Keratinocyte (primary cell): ENCODE data around the gene EMILIN3. TPM values are rescaled to one million over a fixed set of nuclear protein-coding genes. Genes with fewer than 3 reads are reported as not detected.

Experiments used
- DNase-seq: peaks from one replicate; pipeline ENCODE4 v3.0.0-alpha.2; 2011; ENCODE audit warnings: low read depth, missing footprints, low spot score
- FAIRE-seq: peaks from 2 replicates; lab custom pipeline; 2011; peaks lifted over from hg19 to GRCh38; lab: Jason Lieb, UNC
- H2AFZ ChIP-seq: 2 replicates; pipeline ENCODE4 v1.6.0; 2012; ENCODE audit warnings: low read length, control low read depth, inconsistent platforms; ENCODE audit not compliant: control insufficient read depth
- H3K27ac ChIP-seq: 2 replicates; pipeline ENCODE4 v1.5.1; 2011; ENCODE audit warnings: low read length; ENCODE audit not compliant: control insufficient read depth, insufficient read depth
- H3K27me3 ChIP-seq: 3 replicates; pipeline ENCODE4 v1.6.0; 2011; ENCODE audit warnings: low read length; ENCODE audit not compliant: control insufficient read depth, insufficient read depth; ENCODE audit errors: extremely low read depth
- H3K36me3 ChIP-seq, 2 experiments: 2 replicates in 1 of 2; 3 replicates in 1 of 2; pipeline ENCODE4 v1.5.1; 2011; ENCODE audit warnings: low read length in 2 of 2, mild to moderate bottlenecking in 1 of 2; ENCODE audit not compliant: control insufficient read depth in 2 of 2, insufficient read depth in 2 of 2; ENCODE audit errors: extremely low read depth in 1 of 2
- H3K4me1 ChIP-seq: 3 replicates; pipeline ENCODE4 v1.5.1; 2011; ENCODE audit warnings: low read length; ENCODE audit not compliant: control insufficient read depth, insufficient read depth; ENCODE audit errors: extremely low read depth
- H3K4me2 ChIP-seq: 3 replicates; pipeline ENCODE4 v1.6.0; 2011; ENCODE audit warnings: low read depth, low read length; ENCODE audit not compliant: control insufficient read depth, insufficient read depth; ENCODE audit errors: extremely low read depth
- H3K4me3 ChIP-seq, 3 experiments: fragments of 200-600 bp in 1 of 3; sonication (generic) in 1 of 3; 2 replicates in 2 of 3; 3 replicates in 1 of 3; pipeline ENCODE4 v1.5.1; 2011 to 2016; ENCODE audit warnings: low read length in 3 of 3, mild to moderate bottlenecking in 3 of 3, control low read depth in 2 of 3, inconsistent platforms in 1 of 3, low read depth in 1 of 3, mixed read lengths in 1 of 3, mixed run types in 1 of 3, moderate library complexity in 1 of 3; ENCODE audit not compliant: control insufficient read depth in 2 of 3, insufficient read depth in 2 of 3; ENCODE audit errors: extremely low read depth in 1 of 3
- H3K79me2 ChIP-seq: 2 replicates; pipeline ENCODE4 v1.6.0; 2012; ENCODE audit warnings: low read length; ENCODE audit not compliant: control insufficient read depth, insufficient read depth
- H3K9ac ChIP-seq: 3 replicates; pipeline ENCODE4 v1.6.0; 2011; ENCODE audit warnings: low read length; ENCODE audit not compliant: control insufficient read depth, insufficient read depth; ENCODE audit errors: extremely low read depth
- H3K9me1 ChIP-seq: 3 replicates; pipeline ENCODE4 v1.6.0; 2011; ENCODE audit warnings: low read length; ENCODE audit not compliant: control insufficient read depth, insufficient read depth; ENCODE audit errors: extremely low read depth
- H3K9me3 ChIP-seq: 2 replicates; pipeline ENCODE4 v1.5.1; 2012; ENCODE audit warnings: low read depth, low read length; ENCODE audit not compliant: control insufficient read depth
- H4K20me1 ChIP-seq: 3 replicates; pipeline ENCODE4 v1.6.0; 2011; ENCODE audit warnings: low read length; ENCODE audit not compliant: control insufficient read depth, insufficient read depth; ENCODE audit errors: extremely low read depth
- EZH2 ChIP-seq: IDR thresholded peaks from one replicate; pipeline ENCODE4 v1.6.1; 2012; ENCODE audit warnings: inconsistent platforms, mild to moderate bottlenecking, low read length, moderate library complexity
- dilution Hi-C: fragments of 300-500 bp; cut with MboI; formaldehyde crosslinking; loops from one replicate; pipeline ENCODE4 v1.7.0; 2020; ENCODE audit warnings: low sequenced_read_pairs; ENCODE audit not compliant: extremely low pct_ligation_motif_present
- polyA plus RNA-seq, 5 experiments: library from polyadenylated mRNA; depleted of rRNA in 3 of 5; stranded (reverse) in 3 of 5; stranded (forward) in 1 of 5; unstranded in 1 of 5; fragments of >200 nt; gene quantifications; 1 replicate in 1 of 5; 2 replicates in 3 of 5; 3 replicates in 1 of 5; pipeline versions ENCODE4 v1.2.1 to v1.2.3, GENCODE V29; 2011 to 2012; ENCODE audit warnings: missing spikeins in 2 of 5, low read depth in 1 of 5, low replicate concordance in 1 of 5
- TF ChIP-seq, protein P1 (sequence below), 3 experiments: IDR thresholded peaks in 1 of 3; conservative IDR thresholded peaks in 1 of 3; optimal IDR thresholded peaks in 1 of 3; 2 replicates in 2 of 3; 3 replicates in 1 of 3; pipeline versions ENCODE3 to v1.5.1; 2011; ENCODE audit warnings: low read length in 3 of 3, mild to moderate bottlenecking in 3 of 3, moderate library complexity in 2 of 3, control low read depth in 1 of 3, inconsistent platforms in 1 of 3; ENCODE audit not compliant: insufficient read depth in 2 of 3; ENCODE audit errors: extremely low read depth in 1 of 3

EMILIN3 gene
- polyA plus RNA-seq, 1 donor (not counting 4 experiments of a cell fraction or from before 2014, with no cell fraction given), result not detected

DNA sequence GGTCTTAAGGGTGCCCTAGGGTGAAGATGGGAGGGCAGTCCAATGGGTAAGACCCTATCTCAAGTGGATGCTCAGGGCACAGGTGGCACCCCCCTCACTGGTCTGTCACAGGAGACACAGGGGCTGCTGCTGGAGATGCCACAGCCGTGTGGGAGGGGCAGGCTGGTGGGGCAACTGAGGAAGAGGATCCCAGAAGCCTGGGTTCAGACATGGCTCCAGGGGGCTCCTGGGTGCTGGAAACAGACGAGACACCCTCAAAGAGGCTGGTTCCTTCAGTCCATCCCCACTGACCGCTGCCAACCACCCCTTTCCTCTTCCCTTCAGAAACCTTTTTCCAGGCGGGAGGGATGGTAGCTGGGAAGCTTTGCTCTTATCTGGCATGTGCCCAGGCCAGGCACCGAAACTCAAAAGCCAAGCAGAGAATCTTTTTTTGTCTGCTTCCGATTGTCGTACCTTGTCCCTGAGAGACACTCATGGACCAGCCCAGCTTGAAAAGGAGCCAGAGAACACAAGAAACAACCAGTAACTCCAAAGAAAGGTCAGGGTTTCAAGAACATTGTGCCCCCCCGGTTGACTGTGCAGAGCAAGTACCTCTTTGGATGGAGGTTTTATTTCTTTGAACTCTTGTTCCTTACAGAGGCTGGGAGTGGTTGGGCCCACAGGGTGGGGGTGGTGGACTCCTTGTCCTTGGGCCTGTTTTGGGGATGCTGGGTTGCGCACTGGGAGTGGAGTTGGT lies 28.5 kb upstream of the EMILIN3 start:
- no peak overlapping the region for H3K4me3 ChIP-seq
- peaks cover 20% of the 10 kb centered on the region for H3K4me1 ChIP-seq
- H4K20me1 ChIP-seq, result no peaks in the 10 kb centered on the region
- DNase-seq (no peak), FAIRE-seq (no peak)
- no peaks in the 10 kb centered on the region for H3K36me3 ChIP-seq
- no peaks in the 10 kb centered on the region for H3K79me2 ChIP-seq
- H3K27me3 ChIP-seq, result no peaks in the 10 kb centered on the region
- TF ChIP-seq, protein P1, sequence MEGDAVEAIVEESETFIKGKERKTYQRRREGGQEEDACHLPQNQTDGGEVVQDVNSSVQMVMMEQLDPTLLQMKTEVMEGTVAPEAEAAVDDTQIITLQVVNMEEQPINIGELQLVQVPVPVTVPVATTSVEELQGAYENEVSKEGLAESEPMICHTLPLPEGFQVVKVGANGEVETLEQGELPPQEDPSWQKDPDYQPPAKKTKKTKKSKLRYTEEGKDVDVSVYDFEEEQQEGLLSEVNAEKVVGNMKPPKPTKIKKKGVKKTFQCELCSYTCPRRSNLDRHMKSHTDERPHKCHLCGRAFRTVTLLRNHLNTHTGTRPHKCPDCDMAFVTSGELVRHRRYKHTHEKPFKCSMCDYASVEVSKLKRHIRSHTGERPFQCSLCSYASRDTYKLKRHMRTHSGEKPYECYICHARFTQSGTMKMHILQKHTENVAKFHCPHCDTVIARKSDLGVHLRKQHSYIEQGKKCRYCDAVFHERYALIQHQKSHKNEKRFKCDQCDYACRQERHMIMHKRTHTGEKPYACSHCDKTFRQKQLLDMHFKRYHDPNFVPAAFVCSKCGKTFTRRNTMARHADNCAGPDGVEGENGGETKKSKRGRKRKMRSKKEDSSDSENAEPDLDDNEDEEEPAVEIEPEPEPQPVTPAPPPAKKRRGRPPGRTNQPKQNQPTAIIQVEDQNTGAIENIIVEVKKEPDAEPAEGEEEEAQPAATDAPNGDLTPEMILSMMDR (optimal IDR thresholded peaks at IDR 0.05 in 1 of 3, IDR thresholded peaks at IDR 0.05 in 1 of 3, conservative IDR thresholded peaks at IDR 0.05 in 1 of 3; ENCODE audit: extremely low read depth in 1 of 3, insufficient read depth in 2 of 3, low read length in 3 of 3), result no peak
- no peak for TF ChIP-seq EZH2
- dilution Hi-C loops, result no loop called here
- H2AFZ ChIP-seq, result no peak overlapping the region
- H3K4me2 ChIP-seq, result no peak overlapping the region
- peaks cover 2% of the 10 kb centered on the region for H3K9me1 ChIP-seq
- no peak overlapping the region for H3K9ac ChIP-seq
- no peak overlapping the region for H3K27ac ChIP-seq
- no peaks in the 10 kb centered on the region for H3K9me3 ChIP-seq

DNA sequence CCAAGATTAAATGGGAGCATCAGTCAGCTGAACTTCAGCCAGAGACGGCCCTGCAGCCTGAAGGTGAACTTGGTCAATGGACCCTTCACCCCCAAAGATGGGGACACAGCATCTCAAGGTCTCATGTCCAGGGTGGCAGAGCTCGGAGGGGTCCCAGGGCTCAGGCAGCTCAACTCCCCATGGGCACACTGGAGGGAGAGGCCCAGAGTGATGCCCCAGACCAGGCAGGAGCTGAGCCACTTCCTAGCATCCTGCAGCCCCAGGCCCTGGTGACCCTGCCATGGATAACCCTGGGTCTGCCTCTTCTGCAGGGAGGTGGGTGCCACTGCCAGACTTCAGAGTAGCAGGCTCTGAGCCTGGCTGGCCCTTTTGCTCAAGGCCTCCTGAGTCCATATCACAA lies 27.5 kb upstream of the EMILIN3 start:
- Histone ChIP-seq H4K20me1 (no peaks in the 10 kb centered on the region), H3K4me1 (peaks cover 17% of the 10 kb centered on the region), H3K9ac (no peak overlapping the region), H3K27me3 (no peaks in the 10 kb centered on the region), H2AFZ (no peak overlapping the region), H3K9me1 (peaks cover 2% of the 10 kb centered on the region), H3K27ac (no peak overlapping the region), H3K9me3 (no peaks in the 10 kb centered on the region), H3K4me2 (no peak overlapping the region), H3K36me3 (no peaks in the 10 kb centered on the region), H3K4me3 (no peak overlapping the region), H3K79me2 (no peaks in the 10 kb centered on the region)
- TF ChIP-seq, protein P1 (optimal IDR thresholded peaks at IDR 0.05 in 1 of 3, IDR thresholded peaks at IDR 0.05 in 1 of 3, conservative IDR thresholded peaks at IDR 0.05 in 1 of 3; ENCODE audit: extremely low read depth in 1 of 3, insufficient read depth in 2 of 3, low read length in 3 of 3), result no peak
- TF ChIP-seq EZH2, result no peak
- DNase-seq (no peak), FAIRE-seq (no peak)
- dilution Hi-C loops, result no loop called here
